Aorta (tissue), 5 donors: Measurements from ENCODE around the gene PTRH1. TPM values are rescaled to one million over a fixed set of nuclear protein-coding genes. Genes with fewer than 3 reads are reported as not detected.

Source experiments
- ATAC-seq: fragments of 200-7000 bp; cut with Tn5 transposase; one replicate; pipeline ENCODE4 v1.9.1; 2022; ENCODE audit warnings: moderate library complexity; ENCODE audit not compliant: low FRiP score
- DNase-seq, 2 donors: peaks; one replicate each; pipeline ENCODE4 v3.0.0-alpha.2; 2020
- H3K27ac ChIP-seq, 2 donors: one replicate each; pipeline ENCODE4 v1.5.1; 2013; ENCODE audit warnings: low read length in 2 of 2, mild to moderate bottlenecking in 2 of 2, moderate library complexity in 2 of 2, control low read depth in 1 of 2, inconsistent platforms in 1 of 2, low read depth in 1 of 2
- H3K27me3 ChIP-seq, 2 donors: one replicate each; pipeline ENCODE4 v1.6.1; 2013; ENCODE audit warnings: control low read depth in 1 of 2, low read length in 1 of 2, mild to moderate bottlenecking in 1 of 2, moderate library complexity in 1 of 2; ENCODE audit not compliant: insufficient read depth in 2 of 2, control insufficient read depth in 1 of 2
- H3K36me3 ChIP-seq, 2 donors: one replicate each; pipeline ENCODE4 v1.6.1; 2013; ENCODE audit warnings: control low read depth in 1 of 2, low read length in 1 of 2, mild to moderate bottlenecking in 1 of 2; ENCODE audit not compliant: insufficient read depth in 2 of 2, control insufficient read depth in 1 of 2
- H3K4me1 ChIP-seq, 2 donors: one replicate each; pipeline ENCODE4 v1.6.1; 2013; ENCODE audit warnings: low read length in 2 of 2, control low read depth in 1 of 2, mild to moderate bottlenecking in 1 of 2, moderate library complexity in 1 of 2; ENCODE audit not compliant: insufficient read depth in 2 of 2, control insufficient read depth in 1 of 2
- H3K4me3 ChIP-seq, 2 donors: one replicate each; pipeline ENCODE4 v1.5.1; 2013; ENCODE audit warnings: low read length in 2 of 2, control low read depth in 1 of 2, mild to moderate bottlenecking in 1 of 2
- H3K9me3 ChIP-seq: one replicate; pipeline ENCODE4 v1.6.1; 2013; ENCODE audit warnings: mild to moderate bottlenecking, low read length; ENCODE audit not compliant: control insufficient read depth
- WGBS, 2 donors: extraction: QIAGEN DNeasy Blood & Tissue Kit; methylation state at CpG; one replicate each; pipeline ENCODE4 v1.1.7; 2013; 5-methylcytosine and 5-hydroxymethylcytosine counted together
- intact Hi-C, 2 donors: fragments of 100-400 bp; cut with DNase I; formaldehyde crosslinking; loops; one replicate each; pipeline versions ENCODE4 v1.14.2 to v1.15.0; 2022
- polyA plus RNA-seq, 2 donors: library from polyadenylated mRNA; stranded (reverse); fragments of 200-250 nt; gene quantifications; one replicate each; pipeline ENCODE4 v1.2.3, GENCODE V29; 2013
- total RNA-seq, 2 donors: library from RNA; stranded (reverse); fragmentation: NEBNext Ultra II Directional; extraction: Animal tissue kit (Norgen Biotek cat#: 25700); gene quantifications; one replicate each; pipeline ENCODE4 v1.2.1, GENCODE V29; 2021
- donor health status: healthy with polysubstance abuse.
- donor health status: Bipolar disorder and iron deficiency.
- donor health status: DM: no; HTN: no; CAD: no.
- donor health status: DM: no; HTN: no; CAD: no.
- donor health status: DM: yes; HTN: yes; CAD: no.

The PTRH1 gene
- total and polyA plus RNA-seq, 4 donors = 9.8 to 23.2 (median 12.2) TPM

- DNase-seq (no peak), ATAC-seq (no peak)
- H3K36me3 ChIP-seq = peaks cover 0 to 9% of the 10 kb centered on the region in 2 donors
- WGBS, 2 donors = 82 to 87% methylated on average over 12 of the region's 12 CpGs
- H3K9me3 ChIP-seq = no peaks in the 10 kb centered on the region
- intact Hi-C loops = no loop called here
- no peaks in the 10 kb centered on the region for H3K27me3 ChIP-seq
- H3K27ac ChIP-seq = no peak overlapping the region
- H3K4me1 ChIP-seq = no peaks in the 10 kb centered on the region
- H3K4me3 ChIP-seq = no peak overlapping the region
These were observed 38.8 kb downstream of the PTRH1 start for GRCh38 chr9:127676638-127677037.

DNA sequence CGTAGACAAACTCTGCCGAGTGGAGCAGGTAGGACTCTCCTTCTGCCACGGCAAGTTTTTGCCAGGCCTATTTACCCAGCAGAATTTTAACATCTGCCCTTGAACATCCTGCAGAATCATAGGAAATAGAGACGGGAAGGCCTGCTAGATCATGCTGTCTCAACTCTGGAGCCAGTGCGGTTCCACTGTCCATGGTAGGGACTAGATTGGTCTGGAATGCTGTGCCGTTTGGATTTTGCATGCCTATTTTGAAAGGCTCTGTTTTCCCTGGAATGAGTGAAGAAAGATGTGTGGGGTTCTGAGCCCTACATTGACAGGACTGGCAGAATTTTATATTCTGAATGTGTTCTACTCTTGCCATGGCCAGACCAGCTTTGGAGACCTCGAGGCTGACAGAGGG, 42.2 kb downstream of the PTRH1 start:
- H3K4me3 ChIP-seq = no peak overlapping the region
- DNase-seq (no peak), ATAC-seq (no peak)
- H3K9me3 ChIP-seq = no peaks in the 10 kb centered on the region
- H3K36me3 ChIP-seq = peaks cover 0 to 4% of the 10 kb centered on the region in 2 donors
- no peaks in the 10 kb centered on the region for H3K4me1 ChIP-seq
- intact Hi-C loops = no loop called here
- H3K27ac ChIP-seq = no peak overlapping the region
- WGBS, 2 donors = 83 to 88% methylated on average over 7 of the region's 7 CpGs
- H3K27me3 ChIP-seq = no peaks in the 10 kb centered on the region

GRCh38 chr9:127667906-127668305, 47.6 kb downstream of the PTRH1 start:
- WGBS, 2 donors = 90 to 92% methylated on average over 18 of the region's 18 CpGs
- Histone ChIP-seq H3K27me3 (no peaks in the 10 kb centered on the region), H3K27ac (no peak overlapping the region), H3K9me3 (no peaks in the 10 kb centered on the region), H3K4me3 (no peak overlapping the region), H3K4me1 (no peaks in the 10 kb centered on the region), H3K36me3 (peaks cover 0 to 2% of the 10 kb centered on the region in 2 donors)
- ATAC-seq (no peak), DNase-seq (no peak)
- intact Hi-C loops = no loop called here

DNA sequence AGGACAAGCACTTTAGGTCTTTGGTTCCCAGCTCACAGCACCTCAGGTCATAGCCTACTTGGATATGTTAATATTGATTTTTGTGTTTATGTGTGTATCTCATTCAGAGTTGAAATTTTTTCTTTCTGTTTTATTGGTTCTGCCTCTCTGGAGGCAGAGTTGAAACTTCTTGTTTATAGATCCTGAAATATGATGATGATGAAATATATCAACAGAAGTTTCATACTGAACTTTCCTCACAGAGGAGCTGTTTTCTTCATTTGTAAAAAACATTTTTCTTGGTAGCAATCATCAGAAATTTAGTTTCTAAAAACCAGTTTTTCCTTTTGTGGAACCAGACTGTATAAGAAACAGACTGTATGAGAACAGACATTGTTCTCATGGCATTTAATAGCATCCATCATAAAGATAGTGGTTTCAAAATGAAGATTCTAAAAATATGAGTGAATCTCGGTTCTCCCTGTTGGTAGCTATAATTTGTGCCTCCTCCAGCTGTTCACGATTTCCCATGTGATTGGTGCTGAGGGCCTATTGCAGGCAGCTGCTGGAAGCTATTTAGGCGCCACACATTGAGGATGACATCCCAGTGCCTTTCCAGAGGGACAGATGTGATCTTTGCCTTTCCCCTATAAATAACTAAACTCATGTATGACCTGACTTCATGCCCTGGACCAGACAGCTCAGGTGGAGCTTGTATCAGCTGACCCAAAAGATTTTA, 48.2 kb downstream of the PTRH1 start:
- Histone ChIP-seq H3K36me3 (peaks cover 0 to 1% of the 10 kb centered on the region in 2 donors), H3K4me3 (no peak overlapping the region), H3K27ac (no peak overlapping the region), H3K9me3 (no peaks in the 10 kb centered on the region), H3K4me1 (no peaks in the 10 kb centered on the region), H3K27me3 (no peaks in the 10 kb centered on the region)
- intact Hi-C loops = no loop called here
- DNase-seq = no peak
- WGBS, 2 donors = 59 to 69% methylated on average over 3 of the region's 3 CpGs
- ATAC-seq = no peak

- ATAC-seq = peak; percentile 70
- Histone ChIP-seq H3K4me1 (no peaks in the 10 kb centered on the region), H3K36me3 (peaks cover 0 to 4% of the 10 kb centered on the region in 2 donors), H3K9me3 (no peaks in the 10 kb centered on the region), H3K27ac (no peak overlapping the region), H3K4me3 (no peak overlapping the region), H3K27me3 (no peaks in the 10 kb centered on the region)
- no peak for DNase-seq
- intact Hi-C loops = no loop called here
- WGBS, 2 donors = 64 to 67% methylated on average over 10 of the region's 10 CpGs
These were observed 50.6 kb downstream of the PTRH1 start for GRCh38 chr9:127664678-127665507.

DNA sequence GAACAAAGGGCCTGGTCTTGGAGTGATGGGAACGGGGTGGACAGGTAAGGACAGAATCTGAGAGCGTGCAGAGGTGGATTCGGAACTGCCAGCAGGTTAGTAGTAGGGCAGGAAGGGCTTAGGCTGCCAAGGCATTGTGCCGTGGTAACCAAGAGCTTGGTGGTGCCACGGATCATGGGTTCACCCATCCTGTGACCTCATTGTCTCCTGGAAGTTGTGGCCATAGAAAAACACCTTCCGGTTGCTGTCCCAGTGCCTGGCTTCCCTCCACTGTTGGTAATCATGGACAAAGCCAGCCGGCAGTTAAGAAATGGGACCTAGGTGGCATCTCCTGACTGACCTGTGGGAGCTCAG, 51.2 kb downstream of the PTRH1 start:
- intact Hi-C loops = no loop called here
- Histone ChIP-seq H3K9me3 (no peaks in the 10 kb centered on the region), H3K27me3 (no peaks in the 10 kb centered on the region), H3K4me1 (no peaks in the 10 kb centered on the region), H3K36me3 (peaks cover 0 to 4% of the 10 kb centered on the region in 2 donors), H3K4me3 (no peak overlapping the region), H3K27ac (no peak overlapping the region)
- DNase-seq (no peak), ATAC-seq (no peak)
- 93% methylated on average over 7 of the region's 7 CpGs for WGBS, 2 donors

Other genes starting within 250 kb of the PTRH1 start
- gene STXBP1, start 103.4 kb downstream of the PTRH1 start, total RNA-seq = 10 to 100 TPM; 50.0 to 69.0 TPM
- gene STXBP1, start 103.4 kb downstream of the PTRH1 start, polyA plus RNA-seq = 10 to 100 TPM in 1 of 2 donors, 1 to 10 TPM in 1; 6.6 to 20.7 TPM
- under 1 TPM; 0.16 to 0.60 TPM for gene CFAP157, start 8.7 kb downstream of the PTRH1 start, total RNA-seq
- under 1 TPM in 1 of 2 donors, not detected in 1; 0.69 TPM for gene CFAP157, start 8.7 kb downstream of the PTRH1 start, polyA plus RNA-seq
- under 1 TPM; 0.16 to 0.30 TPM for gene TTC16, start 416 bp upstream of the PTRH1 start, total RNA-seq
- gene TTC16, start 416 bp upstream of the PTRH1 start, polyA plus RNA-seq = not detected
- 1 to 10 TPM; 5.8 to 8.0 TPM for gene TOR2A, start 19.6 kb upstream of the PTRH1 start, total RNA-seq
- 10 to 100 TPM in 1 of 2 donors, 1 to 10 TPM in 1; 4.5 to 12.7 TPM for gene TOR2A, start 19.6 kb upstream of the PTRH1 start, polyA plus RNA-seq
- gene SH2D3C, start 63.0 kb upstream of the PTRH1 start, total RNA-seq = 10 to 100 TPM; 19.7 to 34.8 TPM
- 1 to 10 TPM in 1 of 2 donors, under 1 TPM in 1; 0.13 to 2.0 TPM for gene SH2D3C, start 63.0 kb upstream of the PTRH1 start, polyA plus RNA-seq
- 100 to 1,000 TPM; 103 to 131 TPM for gene CDK9, start 70.4 kb upstream of the PTRH1 start, total RNA-seq
- 100 to 1,000 TPM in 1 of 2 donors, 10 to 100 TPM in 1; 29.3 to 115 TPM for gene CDK9, start 70.4 kb upstream of the PTRH1 start, polyA plus RNA-seq
- gene FPGS, start 87.2 kb upstream of the PTRH1 start, total RNA-seq = 10 to 100 TPM; 61.9 to 77.7 TPM
- gene FPGS, start 87.2 kb upstream of the PTRH1 start, polyA plus RNA-seq = 100 to 1,000 TPM in 1 of 2 donors, 10 to 100 TPM in 1; 15.2 to 116 TPM
- 100 to 1,000 TPM; 339 to 538 TPM for gene ENG, start 139.0 kb upstream of the PTRH1 start, total RNA-seq
- 100 to 1,000 TPM in 1 of 2 donors, 10 to 100 TPM in 1; 46.1 to 191 TPM for gene ENG, start 139.0 kb upstream of the PTRH1 start, polyA plus RNA-seq
- 10 to 100 TPM; 92.4 to 99.5 TPM for gene AK1, start 162.0 kb upstream of the PTRH1 start, total RNA-seq
- 100 to 1,000 TPM; 111 to 168 TPM for gene AK1, start 162.0 kb upstream of the PTRH1 start, polyA plus RNA-seq
- gene ST6GALNAC6, start 183.9 kb upstream of the PTRH1 start, total RNA-seq = 100 to 1,000 TPM; 103 to 125 TPM
- gene ST6GALNAC6, start 183.9 kb upstream of the PTRH1 start, polyA plus RNA-seq = 100 to 1,000 TPM; 125 to 176 TPM
- gene ST6GALNAC4, start 201.4 kb upstream of the PTRH1 start, total RNA-seq = 10 to 100 TPM; 34.9 to 46.5 TPM
- 10 to 100 TPM; 17.7 to 25.5 TPM for gene ST6GALNAC4, start 201.4 kb upstream of the PTRH1 start, polyA plus RNA-seq
- 1 to 10 TPM; 3.0 TPM for gene PIP5KL1, start 215.1 kb upstream of the PTRH1 start, total RNA-seq
- 1 to 10 TPM; 1.4 to 4.5 TPM for gene PIP5KL1, start 215.1 kb upstream of the PTRH1 start, polyA plus RNA-seq
- gene DPM2, start 222.2 kb upstream of the PTRH1 start, total RNA-seq = 10 to 100 TPM; 20.0 to 26.3 TPM
- gene DPM2, start 222.2 kb upstream of the PTRH1 start, polyA plus RNA-seq = 10 to 100 TPM; 18.2 to 22.7 TPM